D721Med (cell line): ENCODE measurements around the gene AP3S1.

Experiments
- DNase-seq: peaks from one replicate; pipeline ENCODE4 v3.0.0; 2011; ENCODE audit warnings: low spot score; ENCODE audit not compliant: insufficient read length
- FAIRE-seq: peaks from 2 replicates; lab custom pipeline; 2011; peaks lifted over from hg19 to GRCh38; lab: Jason Lieb, UNC
- TF ChIP-seq, protein P1 (sequence below): IDR thresholded peaks from 2 replicates; pipeline ENCODE4 v1.5.1; 2012; ENCODE audit warnings: mild to moderate bottlenecking, control low read depth; ENCODE audit not compliant: insufficient read depth; ENCODE audit errors: missing control alignments

AP3S1 gene

DNA sequence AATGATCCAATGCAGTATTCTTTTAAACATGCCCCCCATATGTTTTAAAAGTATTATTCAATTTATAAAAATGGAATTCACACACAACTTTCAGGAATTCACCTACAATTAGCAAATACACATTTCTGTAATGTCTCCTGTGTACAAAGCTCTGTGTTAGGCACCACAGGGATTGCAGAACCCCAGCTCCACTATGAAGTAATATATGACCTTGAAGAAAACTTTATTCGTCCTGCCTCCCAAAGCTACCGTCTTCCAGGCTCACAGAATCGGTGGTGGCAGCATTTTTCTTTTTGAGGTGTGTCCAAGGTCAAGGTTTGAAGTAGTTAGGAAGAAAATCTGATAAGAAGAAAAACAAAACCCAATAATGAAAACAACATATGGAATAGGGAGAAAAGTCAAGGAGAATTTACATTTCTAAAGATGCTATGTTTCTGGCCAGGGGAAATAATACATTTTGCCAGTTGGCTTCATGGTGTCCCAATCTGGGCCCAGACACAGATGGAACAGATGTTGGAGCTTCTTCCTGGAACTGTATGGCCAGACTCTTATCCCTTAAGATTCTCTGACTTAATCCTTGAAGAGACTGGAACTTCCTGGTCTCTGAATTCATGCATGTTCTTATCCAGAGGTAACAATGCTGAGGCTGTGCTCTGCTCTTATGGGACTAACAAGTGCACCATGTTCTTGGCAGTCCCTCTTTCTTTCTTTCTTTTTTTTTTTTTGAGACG, 98.5 kb downstream of the AP3S1 start:
- TF ChIP-seq, protein P1, sequence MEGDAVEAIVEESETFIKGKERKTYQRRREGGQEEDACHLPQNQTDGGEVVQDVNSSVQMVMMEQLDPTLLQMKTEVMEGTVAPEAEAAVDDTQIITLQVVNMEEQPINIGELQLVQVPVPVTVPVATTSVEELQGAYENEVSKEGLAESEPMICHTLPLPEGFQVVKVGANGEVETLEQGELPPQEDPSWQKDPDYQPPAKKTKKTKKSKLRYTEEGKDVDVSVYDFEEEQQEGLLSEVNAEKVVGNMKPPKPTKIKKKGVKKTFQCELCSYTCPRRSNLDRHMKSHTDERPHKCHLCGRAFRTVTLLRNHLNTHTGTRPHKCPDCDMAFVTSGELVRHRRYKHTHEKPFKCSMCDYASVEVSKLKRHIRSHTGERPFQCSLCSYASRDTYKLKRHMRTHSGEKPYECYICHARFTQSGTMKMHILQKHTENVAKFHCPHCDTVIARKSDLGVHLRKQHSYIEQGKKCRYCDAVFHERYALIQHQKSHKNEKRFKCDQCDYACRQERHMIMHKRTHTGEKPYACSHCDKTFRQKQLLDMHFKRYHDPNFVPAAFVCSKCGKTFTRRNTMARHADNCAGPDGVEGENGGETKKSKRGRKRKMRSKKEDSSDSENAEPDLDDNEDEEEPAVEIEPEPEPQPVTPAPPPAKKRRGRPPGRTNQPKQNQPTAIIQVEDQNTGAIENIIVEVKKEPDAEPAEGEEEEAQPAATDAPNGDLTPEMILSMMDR = no peak
- DNase-seq (no peak), FAIRE-seq (no peak)

DNA sequence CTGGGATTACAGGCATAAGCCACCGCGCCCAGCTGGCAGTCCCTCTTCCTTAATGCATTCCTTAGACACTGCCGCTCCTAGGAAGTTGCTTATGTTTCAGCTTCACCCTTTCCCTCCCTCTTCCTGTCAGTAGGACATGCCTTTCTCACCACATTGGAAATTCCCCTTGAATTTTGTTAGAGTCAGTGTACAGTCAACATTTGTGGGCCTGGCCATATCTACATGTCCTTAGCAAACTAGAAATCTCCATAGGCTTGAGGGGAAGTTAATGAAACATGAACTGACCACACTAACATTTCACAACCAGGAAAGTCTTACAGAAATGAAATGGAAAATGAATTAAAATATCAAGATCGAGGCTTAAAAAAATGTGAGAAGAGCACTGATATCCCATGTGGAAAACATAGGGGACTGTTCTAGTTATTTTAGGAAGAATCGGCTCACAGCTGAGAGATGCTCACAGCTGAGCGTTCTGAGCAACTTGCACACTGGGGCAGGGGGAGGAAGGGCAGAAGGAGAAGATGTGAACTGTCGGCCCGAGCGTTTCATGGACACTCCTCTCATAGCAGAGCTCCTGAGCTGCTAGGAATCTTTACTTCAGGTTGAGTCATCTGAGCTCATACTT, 99.4 kb downstream of the AP3S1 start:
- TF ChIP-seq, protein P1 = no peak
- FAIRE-seq = no peak
- no peak for DNase-seq

DNA sequence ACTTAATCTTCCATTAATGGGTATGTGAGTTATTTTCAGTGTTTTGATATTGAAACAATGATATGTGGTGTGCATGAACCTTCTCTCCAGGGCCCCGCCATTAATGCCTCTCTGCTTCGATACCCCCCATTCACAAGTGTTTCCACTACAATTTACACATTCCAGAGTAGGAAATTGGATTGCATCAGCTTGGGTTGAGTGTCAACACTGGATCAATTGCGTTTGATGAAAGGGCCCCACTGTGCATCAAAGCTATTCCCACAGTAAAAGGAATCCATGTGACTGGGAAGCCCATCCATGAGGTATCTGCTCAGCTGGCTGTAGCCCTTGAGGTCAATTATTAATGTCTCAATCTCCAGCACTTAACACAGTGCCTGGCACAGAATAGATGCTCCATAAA, 102.8 kb downstream of the AP3S1 start:
- no peak for DNase-seq
- TF ChIP-seq, protein P1 = no peak
- FAIRE-seq = no peak

DNA sequence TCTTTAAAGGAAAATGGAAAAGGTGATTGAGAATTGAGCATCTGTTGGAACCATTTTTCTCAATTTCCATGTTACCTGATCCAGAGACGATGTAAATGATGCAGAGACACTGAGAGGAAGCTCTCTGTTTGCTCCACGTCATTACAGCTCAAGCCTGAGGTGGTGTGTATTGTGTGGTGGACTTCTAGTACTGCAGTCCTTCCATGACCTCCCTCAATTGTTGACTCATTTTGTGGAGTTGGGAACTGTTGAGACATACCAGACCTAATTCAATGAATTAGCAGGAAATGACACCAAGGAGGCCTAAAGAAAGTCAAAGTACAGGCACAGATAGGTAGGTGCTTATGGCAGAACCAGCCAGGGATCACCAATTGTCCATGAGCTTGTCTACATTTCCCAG, 104.9 kb downstream of the AP3S1 start:
- no peak for FAIRE-seq
- TF ChIP-seq, protein P1 = no peak
- DNase-seq = no peak

DNA sequence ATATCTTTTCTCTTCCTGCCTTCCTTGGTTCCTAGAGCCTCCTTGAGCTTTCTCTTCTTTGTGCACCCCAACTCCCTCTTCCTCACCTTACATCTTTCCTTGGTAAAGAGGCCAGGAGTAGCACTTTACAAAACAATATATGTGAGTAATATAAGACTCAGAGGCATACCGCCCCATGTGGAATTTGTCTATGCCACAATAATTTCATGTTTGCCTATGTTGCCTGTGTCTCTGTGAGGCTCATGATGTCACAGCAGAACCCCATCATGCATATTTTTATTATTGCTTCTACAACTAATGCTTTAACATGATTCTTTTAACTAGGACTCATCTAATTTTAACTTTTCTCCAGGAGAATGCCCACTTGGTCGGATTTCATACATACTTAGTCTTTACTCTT, 105.5 kb downstream of the AP3S1 start:
- no peak for FAIRE-seq
- DNase-seq = no peak
- TF ChIP-seq, protein P1 = no peak

DNA sequence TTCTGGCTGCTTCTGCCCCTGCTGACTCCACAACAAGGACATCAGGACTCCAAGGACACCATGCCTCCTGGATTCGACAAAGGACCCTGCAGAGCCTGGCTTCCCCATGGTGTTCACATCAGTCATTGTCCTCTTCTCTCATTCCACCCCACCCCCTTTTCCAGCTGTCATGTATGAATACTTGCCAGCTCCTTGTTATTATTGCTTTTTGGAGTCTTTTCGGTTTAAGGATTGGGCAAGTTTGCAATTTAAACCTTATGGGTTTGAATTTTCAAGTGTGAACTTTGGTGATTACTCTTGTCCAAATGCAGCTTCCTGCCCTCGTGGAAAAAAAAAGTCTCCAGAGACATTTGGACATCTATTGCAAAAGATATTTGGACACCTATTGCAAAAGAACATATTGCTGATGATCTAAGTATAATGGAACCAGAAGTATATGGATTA, 106.4 kb downstream of the AP3S1 start:
- TF ChIP-seq, protein P1 = no peak
- FAIRE-seq = no peak

DNA sequence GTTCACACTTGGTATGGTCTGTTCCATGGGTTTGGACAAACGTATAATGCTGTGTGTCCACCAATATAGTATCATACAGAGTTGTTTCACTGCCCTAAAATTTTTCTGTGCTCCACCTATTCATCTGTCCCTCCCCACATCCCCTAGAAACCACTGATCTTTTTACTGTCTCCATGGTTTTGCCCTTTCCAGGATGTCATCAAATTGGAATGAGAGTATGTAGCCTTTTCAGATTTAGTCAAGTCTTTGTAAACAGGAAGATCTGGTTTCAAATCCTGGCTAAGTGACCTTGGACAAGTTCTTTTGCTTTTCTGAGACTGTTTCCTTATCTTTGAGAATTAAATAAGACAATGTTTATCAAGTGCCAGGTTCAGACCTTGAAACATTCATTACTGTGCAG, 107.4 kb downstream of the AP3S1 start:
- TF ChIP-seq, protein P1 = no peak
- DNase-seq (no peak), FAIRE-seq (no peak)

More for the DNA sequence above, 106.4 kb downstream of the AP3S1 start:
- no peak for DNase-seq
